DND-41 (cell line): Measurements from ENCODE around the gene CNR1.

Source experiments
- ATAC-seq: fragments of 200-7000 bp; cut with Tn5 transposase; 3 replicates; pipeline ENCODE4 v1.9.1; 2021; ENCODE audit warnings: low read depth; ENCODE audit not compliant: insufficient read depth
- DNase-seq: peaks from one replicate; pipeline ENCODE4 v3.0.0-alpha.2; 2020
- H2AFZ ChIP-seq: 2 replicates; pipeline ENCODE4 v1.6.0; 2012; ENCODE audit warnings: low read depth, low read length
- H3K27ac ChIP-seq: 2 replicates; pipeline ENCODE4 v1.5.1; 2012; ENCODE audit warnings: low read length, inconsistent platforms
- H3K27me3 ChIP-seq: fragments of 200-600 bp; sonication (generic); 2 replicates; pipeline ENCODE4 v1.6.0; 2012; ENCODE audit warnings: low read length, mild to moderate bottlenecking, inconsistent platforms; ENCODE audit not compliant: insufficient read depth, poor library complexity
- H3K36me3 ChIP-seq: 2 replicates; pipeline ENCODE4 v1.5.1; 2012; ENCODE audit warnings: low read length, inconsistent platforms; ENCODE audit not compliant: insufficient read depth
- H3K4me1 ChIP-seq: 2 replicates; pipeline ENCODE4 v1.5.1; 2012; ENCODE audit warnings: mild to moderate bottlenecking, low read length; ENCODE audit not compliant: insufficient read depth
- H3K4me2 ChIP-seq: 2 replicates; pipeline ENCODE4 v1.6.0; 2012; ENCODE audit warnings: mild to moderate bottlenecking, moderate library complexity, low read length, inconsistent platforms; ENCODE audit not compliant: insufficient read depth
- H3K4me3 ChIP-seq, 2 experiments: fragments of 200-600 bp in 1 of 2; shearing (Covaris generic) in 1 of 2; 2 replicates each; pipeline ENCODE4 v1.5.1; 2012 to 2016; ENCODE audit warnings: inconsistent platforms in 2 of 2, low read length in 2 of 2, mild to moderate bottlenecking in 2 of 2, low read depth in 1 of 2, moderate library complexity in 1 of 2
- H3K79me2 ChIP-seq: 2 replicates; pipeline ENCODE4 v1.6.0; 2012; ENCODE audit warnings: low read length, inconsistent platforms; ENCODE audit not compliant: insufficient read depth
- H3K9ac ChIP-seq: 2 replicates; pipeline ENCODE4 v1.6.0; 2012; ENCODE audit warnings: low read depth, mild to moderate bottlenecking, inconsistent platforms, low read length, moderate library complexity
- H3K9me3 ChIP-seq: 2 replicates; pipeline ENCODE4 v1.5.1; 2012; ENCODE audit warnings: low read length, moderate library complexity, mild to moderate bottlenecking, inconsistent platforms; ENCODE audit not compliant: insufficient read depth, severe bottlenecking
- H4K20me1 ChIP-seq: 2 replicates; pipeline ENCODE4 v1.6.0; 2012; ENCODE audit warnings: low read length; ENCODE audit not compliant: insufficient read depth
- EZH2 ChIP-seq: IDR thresholded peaks from 3 replicates; pipeline ENCODE4 v1.6.1; 2012; ENCODE audit warnings: borderline replicate concordance, low read depth, mild to moderate bottlenecking, moderate library complexity, low read length, inconsistent platforms; ENCODE audit not compliant: severe bottlenecking
- TF ChIP-seq, protein P1 (sequence below): IDR thresholded peaks from 2 replicates; pipeline ENCODE4 v1.5.1; 2012; ENCODE audit warnings: borderline replicate concordance, low read length, moderate library complexity, mild to moderate bottlenecking; ENCODE audit not compliant: poor library complexity, severe bottlenecking; ENCODE audit errors: extremely low read depth

Gene CNR1

GRCh38 chr6:88174906-88175305 is 8.8 kb upstream of the CNR1 start:
- no peak overlapping the region for H3K4me2 ChIP-seq
- H3K4me3 ChIP-seq: no peak overlapping the region
- H3K9me3 ChIP-seq: no peaks in the 10 kb centered on the region

DNA sequence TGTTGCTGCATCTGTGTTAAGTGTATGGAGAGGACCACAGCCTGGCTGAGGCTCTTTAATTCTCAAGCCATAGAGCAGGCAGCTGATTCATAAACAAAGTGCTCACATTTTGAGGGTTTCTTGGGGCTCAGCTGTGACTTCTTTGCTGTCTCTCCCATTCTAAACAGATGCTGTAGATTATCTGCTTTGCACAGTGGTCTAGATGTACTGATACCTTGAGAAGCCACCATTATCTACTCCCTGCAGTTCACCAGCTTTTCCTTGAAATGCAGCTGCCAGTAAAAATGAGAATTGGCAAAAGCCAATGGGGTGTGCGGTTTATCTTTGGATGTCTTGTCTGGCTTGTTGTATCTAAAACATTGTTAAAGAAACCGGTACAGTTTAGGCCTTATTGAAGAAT is 5.2 kb upstream of the CNR1 start:
- TF ChIP-seq EZH2: no peak
- TF ChIP-seq, protein P1, sequence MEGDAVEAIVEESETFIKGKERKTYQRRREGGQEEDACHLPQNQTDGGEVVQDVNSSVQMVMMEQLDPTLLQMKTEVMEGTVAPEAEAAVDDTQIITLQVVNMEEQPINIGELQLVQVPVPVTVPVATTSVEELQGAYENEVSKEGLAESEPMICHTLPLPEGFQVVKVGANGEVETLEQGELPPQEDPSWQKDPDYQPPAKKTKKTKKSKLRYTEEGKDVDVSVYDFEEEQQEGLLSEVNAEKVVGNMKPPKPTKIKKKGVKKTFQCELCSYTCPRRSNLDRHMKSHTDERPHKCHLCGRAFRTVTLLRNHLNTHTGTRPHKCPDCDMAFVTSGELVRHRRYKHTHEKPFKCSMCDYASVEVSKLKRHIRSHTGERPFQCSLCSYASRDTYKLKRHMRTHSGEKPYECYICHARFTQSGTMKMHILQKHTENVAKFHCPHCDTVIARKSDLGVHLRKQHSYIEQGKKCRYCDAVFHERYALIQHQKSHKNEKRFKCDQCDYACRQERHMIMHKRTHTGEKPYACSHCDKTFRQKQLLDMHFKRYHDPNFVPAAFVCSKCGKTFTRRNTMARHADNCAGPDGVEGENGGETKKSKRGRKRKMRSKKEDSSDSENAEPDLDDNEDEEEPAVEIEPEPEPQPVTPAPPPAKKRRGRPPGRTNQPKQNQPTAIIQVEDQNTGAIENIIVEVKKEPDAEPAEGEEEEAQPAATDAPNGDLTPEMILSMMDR: no peak
- no peak overlapping the region for H3K4me3 ChIP-seq
- DNase-seq: no peak
- H3K9me3 ChIP-seq: no peaks in the 10 kb centered on the region
- no peaks in the 10 kb centered on the region for H3K79me2 ChIP-seq
- no peaks in the 10 kb centered on the region for H3K36me3 ChIP-seq
- no peaks in the 10 kb centered on the region for H4K20me1 ChIP-seq
- no peak for ATAC-seq
- no peak overlapping the region for H3K27ac ChIP-seq
- no peaks in the 10 kb centered on the region for H3K4me1 ChIP-seq
- H3K9ac ChIP-seq: no peak overlapping the region
- H3K27me3 ChIP-seq: no peaks in the 10 kb centered on the region
- no peak overlapping the region for H3K4me2 ChIP-seq
- no peak overlapping the region for H2AFZ ChIP-seq

More at GRCh38 chr6:88174906-88175305, 8.8 kb upstream of the CNR1 start:
- H3K79me2 ChIP-seq: no peaks in the 10 kb centered on the region
- TF ChIP-seq, protein P1: no peak
- no peak for TF ChIP-seq EZH2
- DNase-seq (no peak), ATAC-seq (no peak)
- no peaks in the 10 kb centered on the region for H4K20me1 ChIP-seq
- H3K4me1 ChIP-seq: no peaks in the 10 kb centered on the region
- H3K36me3 ChIP-seq: no peaks in the 10 kb centered on the region
- no peak overlapping the region for H2AFZ ChIP-seq
- no peak overlapping the region for H3K9ac ChIP-seq
- no peak overlapping the region for H3K27ac ChIP-seq
- no peaks in the 10 kb centered on the region for H3K27me3 ChIP-seq

- Histone ChIP-seq H3K4me1 (no peaks in the 10 kb centered on the region), H4K20me1 (no peaks in the 10 kb centered on the region), H3K4me3 (no peak overlapping the region), H3K9me3 (no peaks in the 10 kb centered on the region), H3K36me3 (no peaks in the 10 kb centered on the region), H3K79me2 (no peaks in the 10 kb centered on the region), H3K9ac (no peak overlapping the region), H3K4me2 (no peak overlapping the region), H3K27me3 (no peaks in the 10 kb centered on the region), H2AFZ (no peak overlapping the region), H3K27ac (no peak overlapping the region)
- ATAC-seq (no peak), DNase-seq (no peak)
- TF ChIP-seq, protein P1: no peak
- TF ChIP-seq EZH2: no peak
Observed at GRCh38 chr6:88168362-88168761, 2.2 kb upstream of the CNR1 start.
